RPMI8226 (cell line): ENCODE measurements around the gene PPP1R16B.

ENCODE experiments used
- DNase-seq: peaks from one replicate; pipeline ENCODE4 v3.0.0-alpha.2; 2015

Gene PPP1R16B

GRCh38 chr20:38805502-38805957 is at the start of gene PPP1R16B:
Gene PPP1R16B, plus strand, starts transcription at chr20:38805697. Its CDS starts 30,229 bp downstream, at chr20:38835926.
- peak; percentile 15 for DNase-seq

- DNase-seq: no peak
These were observed 48.2 kb upstream of the PPP1R16B start for GRCh38 chr20:38757145-38757775.

DNA sequence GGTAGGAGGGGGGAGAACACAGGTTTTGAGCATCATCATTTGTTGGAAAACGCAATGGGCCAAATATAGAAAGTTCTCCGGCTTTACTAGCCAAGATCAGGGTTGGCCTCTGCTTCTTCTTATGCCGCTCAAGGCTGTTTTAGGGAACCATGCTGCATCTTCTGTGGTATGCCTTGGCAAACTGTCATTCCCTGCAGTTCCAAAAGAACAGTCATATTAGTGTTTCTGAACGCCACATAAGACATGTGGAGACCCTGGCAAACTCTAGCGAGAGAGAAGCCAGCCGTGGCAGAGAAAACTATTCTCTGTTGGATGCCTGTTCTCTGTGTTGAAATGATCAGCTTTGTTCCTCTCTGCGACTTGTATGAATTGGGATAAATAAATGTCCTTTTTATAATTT is 46.4 kb upstream of the PPP1R16B start:
- DNase-seq: no peak

DNA sequence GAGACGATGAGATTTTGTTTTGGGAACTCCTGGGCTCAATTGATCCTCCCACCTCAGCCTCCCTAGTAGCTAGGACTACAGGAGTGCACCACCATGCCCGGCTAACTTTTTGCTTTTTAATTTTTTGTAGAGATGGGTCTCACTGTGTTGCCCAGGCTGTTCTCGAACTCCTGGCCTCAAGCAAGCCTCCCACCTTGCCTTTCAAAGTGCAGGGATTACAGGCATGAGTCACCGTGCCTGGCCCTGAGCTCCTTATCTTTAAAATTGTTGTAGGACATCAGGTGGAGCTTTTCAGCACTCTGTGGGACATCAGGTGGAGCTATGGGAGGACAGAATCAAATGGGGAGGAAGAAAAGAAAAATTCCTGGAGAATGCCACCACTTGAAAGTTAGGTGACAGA is 44.5 kb upstream of the PPP1R16B start:
- DNase-seq: no peak

DNA sequence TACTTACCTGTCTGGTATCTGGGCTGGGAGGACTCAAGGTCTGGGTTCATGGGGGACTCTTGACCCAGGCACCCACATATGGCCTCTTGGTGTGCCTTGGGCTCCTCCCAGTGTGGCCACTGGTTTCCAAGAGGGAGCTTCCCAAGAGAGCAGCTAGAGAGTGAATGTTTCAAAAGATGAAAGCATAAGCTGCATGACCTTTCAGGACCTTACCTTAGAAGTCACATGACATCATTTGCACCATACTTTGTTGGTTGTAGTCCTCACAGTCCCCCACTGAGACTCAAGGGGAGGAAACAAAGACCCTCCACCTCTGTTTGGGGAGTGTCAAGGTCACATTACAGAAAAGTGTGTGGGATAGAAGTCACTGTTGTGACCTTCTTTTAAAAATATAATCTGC is 43.3 kb upstream of the PPP1R16B start:
- no peak for DNase-seq

GRCh38 chr20:38763616-38764015 is 41.9 kb upstream of the PPP1R16B start:
- DNase-seq: no peak

DNA sequence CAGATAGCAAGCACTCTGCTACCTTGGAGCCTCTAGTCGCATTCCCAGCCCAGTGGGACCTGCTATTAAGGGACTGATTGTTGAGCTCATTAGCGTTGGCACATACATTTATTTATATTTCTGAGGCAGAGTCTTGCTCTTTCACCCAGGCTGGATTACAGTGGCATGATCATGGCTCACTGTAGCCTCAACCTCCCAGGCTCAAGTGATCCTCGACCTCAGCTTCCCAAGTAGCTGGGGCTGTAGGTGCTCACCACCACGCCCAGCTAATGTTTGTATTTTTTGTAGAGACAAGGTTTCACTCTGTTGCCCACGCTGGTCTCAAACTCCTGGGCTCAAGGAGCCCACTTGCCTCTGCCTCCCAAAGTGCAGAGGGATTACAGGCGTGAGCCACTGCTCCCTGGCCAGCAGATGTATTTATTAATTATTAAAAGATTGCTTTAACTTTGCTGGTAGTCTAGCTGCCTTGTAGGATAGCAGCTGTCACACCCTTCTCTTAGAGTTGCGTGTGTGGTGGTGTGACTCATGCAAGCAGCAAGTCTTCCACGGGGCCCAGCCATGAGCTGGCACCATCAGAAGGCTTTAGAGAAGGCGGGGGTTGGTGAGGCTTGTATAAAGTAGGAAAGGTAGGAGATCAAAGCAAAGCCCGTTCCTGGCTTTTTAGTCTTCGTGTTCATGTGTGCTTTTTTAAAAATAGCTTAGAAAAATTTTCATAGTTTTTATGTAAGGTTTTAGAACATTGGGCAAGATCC is 40.8 kb upstream of the PPP1R16B start:
- DNase-seq: no peak

DNA sequence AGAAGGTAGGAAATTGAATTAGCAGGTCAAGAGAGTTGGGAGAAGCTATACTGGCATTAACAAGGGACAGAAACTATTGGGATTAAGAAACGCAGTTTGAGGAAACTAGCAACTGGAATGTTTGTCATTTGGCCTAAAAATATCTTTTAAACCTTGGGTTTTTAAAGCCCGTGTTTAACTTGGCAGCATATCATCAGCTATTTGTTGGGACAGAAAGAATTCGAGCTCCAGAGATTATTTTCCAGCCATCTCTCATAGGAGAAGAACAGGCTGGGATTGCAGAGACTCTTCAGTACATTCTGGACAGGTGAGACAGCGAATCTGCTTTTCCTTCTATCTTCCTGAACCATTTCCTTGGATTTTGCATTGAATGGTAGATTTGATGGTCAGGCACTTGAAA is 39.4 kb upstream of the PPP1R16B start:
- DNase-seq: no peak

GRCh38 chr20:38769376-38770295 is 35.9 kb upstream of the PPP1R16B start:
- DNase-seq: no peak

- DNase-seq: no peak
These were observed 35.0 kb upstream of the PPP1R16B start for GRCh38 chr20:38770546-38770945.

DNA sequence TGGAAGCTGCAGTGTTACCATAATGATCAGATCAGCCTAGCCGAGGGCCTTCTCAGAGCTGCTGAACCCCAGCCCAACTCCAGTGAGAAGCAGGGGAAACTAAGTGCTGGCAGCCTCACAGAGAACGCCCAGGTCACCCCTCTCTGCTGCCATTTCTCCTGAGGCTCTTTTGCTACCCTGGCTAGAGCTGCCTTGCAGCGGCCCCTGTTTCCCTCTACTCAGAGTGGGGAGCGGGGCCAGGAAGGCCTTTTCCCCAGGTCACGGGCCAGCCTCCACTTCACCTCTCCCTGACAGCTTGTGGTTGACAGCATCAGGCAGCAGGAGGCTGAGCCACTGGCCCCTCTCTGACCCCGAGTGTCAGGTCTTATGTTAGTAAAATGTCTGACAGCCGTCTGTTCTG is 34.5 kb upstream of the PPP1R16B start:
- DNase-seq: no peak

- no peak for DNase-seq
These were observed 33.9 kb upstream of the PPP1R16B start for GRCh38 chr20:38771621-38772020.

GRCh38 chr20:38774167-38774566 is 31.3 kb upstream of the PPP1R16B start:
- DNase-seq: no peak

DNA sequence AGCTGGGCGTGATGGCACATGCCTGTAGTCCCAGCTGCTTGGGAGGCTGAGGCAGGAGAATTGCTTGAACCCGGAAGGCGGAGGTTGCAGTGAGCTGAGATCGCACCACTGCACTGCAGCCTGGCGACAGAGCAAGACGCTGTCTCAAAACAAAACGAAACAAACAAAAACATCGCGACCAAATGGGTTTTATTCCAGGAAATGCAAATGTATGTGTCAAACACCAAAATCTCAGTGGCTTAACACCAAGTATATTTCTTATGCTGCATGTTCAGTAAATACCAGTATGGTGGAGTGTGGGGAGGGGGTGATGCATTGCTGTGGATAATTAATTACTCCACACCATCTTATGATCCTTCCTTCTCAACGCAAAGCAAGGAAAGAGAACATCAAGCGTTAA is 29.1 kb upstream of the PPP1R16B start:
- no peak for DNase-seq

DNA sequence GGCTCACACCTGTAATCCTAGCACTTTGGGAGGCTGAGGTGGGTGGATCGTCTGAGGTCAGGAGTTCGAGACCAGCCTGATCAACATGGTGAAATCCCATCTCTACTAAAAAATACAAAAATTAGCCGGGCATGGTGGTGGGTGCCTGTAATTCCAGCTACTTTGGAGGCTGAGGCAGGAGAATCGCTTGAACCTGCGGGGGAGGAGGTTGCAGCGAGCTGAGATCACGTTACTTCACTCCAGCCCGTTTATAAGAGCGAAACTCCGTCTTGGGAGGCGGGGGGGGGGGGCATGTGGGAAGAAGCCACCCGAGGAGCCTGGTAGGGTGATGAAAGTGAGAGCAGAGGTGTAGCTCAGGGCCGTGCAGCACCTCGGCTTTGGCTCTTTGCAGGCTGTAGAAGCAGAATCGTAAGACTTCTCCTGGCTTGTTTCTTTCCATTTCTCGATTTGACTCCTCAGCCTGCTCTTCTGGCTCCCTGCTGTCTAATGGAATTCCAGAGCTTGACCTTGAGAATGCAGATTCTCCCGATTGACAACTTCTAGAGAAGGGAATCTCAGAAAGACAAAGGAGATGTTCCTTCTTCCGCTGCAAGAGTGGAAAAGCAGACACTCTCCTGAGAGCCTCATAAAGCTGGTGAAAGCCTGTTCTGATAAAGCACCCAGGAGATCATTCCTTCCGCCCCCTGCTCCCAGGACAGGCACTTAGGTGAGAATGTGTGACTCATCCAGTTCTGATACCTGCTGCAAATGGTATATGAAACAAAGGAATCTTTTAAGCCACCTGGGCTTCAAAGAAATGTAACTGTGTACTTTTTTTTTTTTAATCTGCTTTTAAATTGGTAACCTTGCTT is 26.0 kb upstream of the PPP1R16B start:
- no peak for DNase-seq

DNA sequence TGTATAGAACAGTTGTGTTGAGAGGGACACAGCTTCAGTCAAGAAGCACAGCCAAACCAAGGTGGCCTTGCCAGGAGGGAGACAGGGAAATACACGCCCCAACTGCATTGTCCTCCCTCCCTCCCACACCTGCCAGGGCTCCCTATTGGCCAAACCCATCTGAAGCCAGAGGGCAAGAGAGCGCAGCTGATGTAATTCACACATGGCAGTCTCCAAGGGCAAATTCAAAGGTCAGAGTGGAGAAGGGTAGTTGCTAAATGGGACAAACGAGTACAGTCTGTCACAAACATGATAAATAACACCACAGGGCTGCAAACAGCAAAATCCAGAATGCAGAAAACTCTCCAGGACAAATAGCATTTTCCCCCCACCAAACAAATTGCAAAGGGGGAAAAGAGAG is 23.2 kb upstream of the PPP1R16B start:
- DNase-seq: no peak

GRCh38 chr20:38787870-38788269 is 17.6 kb upstream of the PPP1R16B start:
- no peak for DNase-seq

- DNase-seq: no peak
These were observed 15.8 kb upstream of the PPP1R16B start for GRCh38 chr20:38789503-38790199.

- peak; percentile 31 for DNase-seq
These were observed 15.1 kb upstream of the PPP1R16B start for GRCh38 chr20:38790200-38791053.

DNA sequence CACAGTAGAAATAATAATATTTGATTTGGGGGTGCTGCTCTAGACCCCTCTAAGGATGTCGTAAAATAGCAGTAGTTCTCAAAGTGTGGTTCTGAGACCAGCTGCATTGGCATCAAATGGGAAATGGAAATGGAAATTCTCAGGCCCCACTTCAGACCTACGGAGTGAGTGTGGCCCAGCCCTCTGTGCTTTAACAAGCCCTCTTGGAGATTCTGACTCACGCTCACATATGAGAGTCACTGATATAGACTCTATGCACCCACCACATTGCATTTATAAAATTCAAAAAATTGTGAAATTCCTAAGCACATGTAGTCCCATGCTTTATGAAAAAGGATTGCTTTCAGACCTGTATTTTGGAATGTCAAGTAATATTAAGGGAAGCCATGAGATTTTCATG is 14.2 kb upstream of the PPP1R16B start:
- no peak for DNase-seq

- no peak for DNase-seq
These were observed 13.6 kb upstream of the PPP1R16B start for GRCh38 chr20:38791940-38792339.
